MM.1S (cell line): ENCODE data around the gene TSPAN11.

ENCODE experiments used
- EZH2 ChIP-seq: fragments of 300-600 bp; sonication (generic); optimal IDR thresholded peaks from 2 replicates; pipeline ENCODE3; 2017; ENCODE audit warnings: low read depth, mild to moderate bottlenecking, antibody characterized with exemption, low read length, mixed read lengths
- EZH2phosphoT487 ChIP-seq: fragments of 300-600 bp; sonication (generic); IDR thresholded peaks from 2 replicates; pipeline ENCODE4 v1.6.1; 2018; ENCODE audit warnings: antibody characterized with exemption, low read length
- TF ChIP-seq, protein P1 (sequence below): fragments of 300-600 bp; sonication (generic); IDR thresholded peaks from 2 replicates; pipeline ENCODE4 v1.5.1; 2016; ENCODE audit warnings: antibody characterized with exemption, low read length, mixed read lengths

DNA sequence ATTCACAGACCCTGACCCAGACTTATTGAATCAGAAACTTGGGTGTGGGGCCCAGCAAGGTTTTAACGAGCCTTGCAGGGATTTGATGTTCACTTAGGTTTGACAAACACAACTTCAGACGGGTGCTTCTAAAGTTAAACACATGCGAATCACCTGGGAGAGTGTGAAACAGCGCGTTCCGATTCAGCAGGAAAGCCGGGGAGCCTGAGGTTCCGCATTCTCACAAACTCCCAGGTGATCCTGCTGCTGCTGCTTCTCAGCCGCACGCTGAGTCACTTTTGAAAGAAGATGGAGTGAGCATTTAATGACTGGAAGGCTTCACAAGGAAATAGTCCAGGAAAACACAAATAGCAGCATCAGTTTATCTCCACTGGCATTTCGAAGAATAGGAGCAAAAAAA, 102.9 kb downstream of the TSPAN11 start:
- TF ChIP-seq, protein P1, sequence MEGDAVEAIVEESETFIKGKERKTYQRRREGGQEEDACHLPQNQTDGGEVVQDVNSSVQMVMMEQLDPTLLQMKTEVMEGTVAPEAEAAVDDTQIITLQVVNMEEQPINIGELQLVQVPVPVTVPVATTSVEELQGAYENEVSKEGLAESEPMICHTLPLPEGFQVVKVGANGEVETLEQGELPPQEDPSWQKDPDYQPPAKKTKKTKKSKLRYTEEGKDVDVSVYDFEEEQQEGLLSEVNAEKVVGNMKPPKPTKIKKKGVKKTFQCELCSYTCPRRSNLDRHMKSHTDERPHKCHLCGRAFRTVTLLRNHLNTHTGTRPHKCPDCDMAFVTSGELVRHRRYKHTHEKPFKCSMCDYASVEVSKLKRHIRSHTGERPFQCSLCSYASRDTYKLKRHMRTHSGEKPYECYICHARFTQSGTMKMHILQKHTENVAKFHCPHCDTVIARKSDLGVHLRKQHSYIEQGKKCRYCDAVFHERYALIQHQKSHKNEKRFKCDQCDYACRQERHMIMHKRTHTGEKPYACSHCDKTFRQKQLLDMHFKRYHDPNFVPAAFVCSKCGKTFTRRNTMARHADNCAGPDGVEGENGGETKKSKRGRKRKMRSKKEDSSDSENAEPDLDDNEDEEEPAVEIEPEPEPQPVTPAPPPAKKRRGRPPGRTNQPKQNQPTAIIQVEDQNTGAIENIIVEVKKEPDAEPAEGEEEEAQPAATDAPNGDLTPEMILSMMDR, result no peak
- no peak for TF ChIP-seq EZH2
- TF ChIP-seq EZH2phosphoT487, result no peak
